ENCODE data around the gene GSK3B.

The GSK3B gene

DNA sequence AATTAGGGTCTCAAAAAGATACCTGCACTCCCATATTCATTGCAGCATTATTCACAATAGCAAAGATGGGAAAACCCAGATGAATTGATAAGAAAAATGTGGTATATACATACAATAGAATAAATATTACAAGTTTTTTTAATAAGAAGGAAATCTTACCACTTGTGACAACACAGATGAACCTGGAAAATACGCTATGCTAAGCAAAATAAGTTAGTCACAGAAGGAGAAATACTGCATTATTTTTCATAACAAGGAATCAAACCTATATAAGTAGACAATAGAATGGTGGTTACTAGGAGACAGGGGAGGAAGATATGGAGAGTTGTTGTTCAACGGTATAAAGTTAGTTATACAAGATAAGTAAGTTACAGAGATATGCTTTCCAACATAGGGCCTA, 130.0 kb downstream of the GSK3B start:
- H3K4me3 ChIP-seq (ENCODE audit: low read depth, low read length), result no peak overlapping the region
- DNase-seq (ENCODE audit: low read depth), result no peak
- TF ChIP-seq, protein P1, sequence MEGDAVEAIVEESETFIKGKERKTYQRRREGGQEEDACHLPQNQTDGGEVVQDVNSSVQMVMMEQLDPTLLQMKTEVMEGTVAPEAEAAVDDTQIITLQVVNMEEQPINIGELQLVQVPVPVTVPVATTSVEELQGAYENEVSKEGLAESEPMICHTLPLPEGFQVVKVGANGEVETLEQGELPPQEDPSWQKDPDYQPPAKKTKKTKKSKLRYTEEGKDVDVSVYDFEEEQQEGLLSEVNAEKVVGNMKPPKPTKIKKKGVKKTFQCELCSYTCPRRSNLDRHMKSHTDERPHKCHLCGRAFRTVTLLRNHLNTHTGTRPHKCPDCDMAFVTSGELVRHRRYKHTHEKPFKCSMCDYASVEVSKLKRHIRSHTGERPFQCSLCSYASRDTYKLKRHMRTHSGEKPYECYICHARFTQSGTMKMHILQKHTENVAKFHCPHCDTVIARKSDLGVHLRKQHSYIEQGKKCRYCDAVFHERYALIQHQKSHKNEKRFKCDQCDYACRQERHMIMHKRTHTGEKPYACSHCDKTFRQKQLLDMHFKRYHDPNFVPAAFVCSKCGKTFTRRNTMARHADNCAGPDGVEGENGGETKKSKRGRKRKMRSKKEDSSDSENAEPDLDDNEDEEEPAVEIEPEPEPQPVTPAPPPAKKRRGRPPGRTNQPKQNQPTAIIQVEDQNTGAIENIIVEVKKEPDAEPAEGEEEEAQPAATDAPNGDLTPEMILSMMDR (IDR thresholded peaks at IDR 0.05; ENCODE audit: insufficient read depth, low read depth, low read length, missing control alignments), result no peak

DNA sequence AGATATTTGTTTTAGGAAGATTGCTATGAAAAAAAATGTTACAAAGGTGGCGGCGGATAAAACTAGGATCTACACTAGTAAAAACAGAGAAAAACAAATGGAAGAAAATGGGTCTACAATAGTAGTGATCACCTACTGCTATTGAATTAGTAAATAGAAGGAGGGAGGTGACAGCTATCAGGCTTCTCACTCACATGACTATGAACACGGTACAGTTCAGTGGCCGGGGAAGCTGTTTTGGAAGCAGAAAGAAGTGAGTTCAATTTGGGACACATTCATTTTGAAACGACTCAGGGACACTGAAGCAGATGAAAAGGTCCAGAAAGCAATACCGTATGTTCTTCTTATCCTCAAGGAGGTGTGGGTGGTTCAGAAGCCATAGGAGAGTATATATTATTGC, 138.3 kb downstream of the GSK3B start:
- no peak for DNase-seq (ENCODE audit: low read depth)
- no peak overlapping the region for H3K4me3 ChIP-seq (ENCODE audit: low read depth, low read length)
- TF ChIP-seq, protein P1 (IDR thresholded peaks at IDR 0.05; ENCODE audit: insufficient read depth, low read depth, low read length, missing control alignments), result no peak

DNA sequence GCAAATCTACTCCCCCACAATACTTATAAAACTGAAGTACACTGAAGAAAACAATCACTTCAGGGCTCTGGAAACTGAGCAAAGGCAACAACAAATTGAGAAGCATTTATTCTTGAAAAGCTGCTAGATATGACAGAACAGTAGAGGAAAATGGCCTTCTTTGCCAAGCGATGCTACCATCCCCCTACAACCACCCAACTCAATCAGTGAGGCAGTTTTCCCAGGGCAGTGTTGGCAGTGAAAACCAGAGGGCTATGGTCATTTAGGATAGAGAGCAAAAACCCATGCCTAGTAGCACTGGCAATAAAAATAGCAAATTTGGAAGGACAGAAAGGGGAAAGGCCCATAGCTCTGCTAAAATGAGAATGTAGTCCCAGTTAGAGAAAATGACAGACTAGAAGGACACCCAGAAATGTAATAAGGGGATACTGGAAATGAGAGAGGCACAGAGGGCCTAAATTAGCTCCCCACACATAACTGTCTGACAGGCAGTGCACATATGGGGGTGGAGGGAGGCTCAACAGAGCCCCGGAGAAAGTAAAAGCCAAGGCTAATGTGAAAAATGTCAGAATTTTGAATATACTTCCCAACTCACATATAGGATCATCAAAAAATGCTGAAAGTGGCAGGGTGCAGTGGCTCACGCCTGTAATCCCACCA, 143.5 kb downstream of the GSK3B start:
- TF ChIP-seq, protein P1 (IDR thresholded peaks at IDR 0.05; ENCODE audit: insufficient read depth, low read depth, low read length, missing control alignments), result no peak
- DNase-seq (ENCODE audit: low read depth), result no peak

DNA sequence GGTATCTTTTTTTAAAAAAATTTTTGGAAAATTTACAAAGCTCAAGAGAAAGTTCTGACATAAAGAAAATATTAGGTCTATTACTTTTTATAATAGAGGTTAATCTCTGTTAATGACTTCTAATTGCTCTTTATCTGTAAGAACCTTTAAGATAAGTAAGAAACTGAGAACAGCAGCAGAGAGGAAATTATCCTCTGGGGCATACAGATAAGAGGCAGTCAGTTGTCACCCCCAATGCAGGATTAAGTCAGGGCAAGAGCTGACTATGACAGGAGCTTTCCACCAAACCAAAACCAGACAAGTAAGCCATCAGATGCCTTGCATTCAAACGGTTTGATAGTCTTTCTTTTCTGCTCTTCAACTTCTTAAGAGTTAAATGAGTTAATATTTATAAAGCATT, 149.0 kb downstream of the GSK3B start:
- DNase-seq (ENCODE audit: low read depth), result no peak
- H3K4me3 ChIP-seq (ENCODE audit: low read depth, low read length), result no peak overlapping the region
- TF ChIP-seq, protein P1 (IDR thresholded peaks at IDR 0.05; ENCODE audit: insufficient read depth, low read depth, low read length, missing control alignments), result no peak

More for the DNA sequence above, 143.5 kb downstream of the GSK3B start:
- no peak overlapping the region for H3K4me3 ChIP-seq (ENCODE audit: low read depth, low read length)

DNA sequence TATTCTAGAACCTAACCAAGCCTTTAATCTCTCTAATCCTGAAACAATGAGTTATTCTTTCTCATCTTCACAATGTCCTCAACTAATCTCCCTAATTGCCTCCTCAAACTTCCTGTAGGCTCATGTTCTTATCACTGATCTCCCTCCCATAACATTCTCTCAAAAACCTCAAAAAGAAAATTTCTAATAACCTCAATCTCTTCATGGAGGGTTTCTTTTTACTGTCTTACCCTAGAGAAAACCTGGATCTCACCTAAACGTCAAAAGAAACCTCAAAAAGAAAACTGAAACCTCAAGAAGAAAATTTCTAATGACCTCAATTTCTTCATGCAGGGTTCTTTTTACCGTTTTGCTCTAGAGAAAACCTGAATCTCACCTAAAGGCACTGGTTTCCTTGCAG, 150.2 kb downstream of the GSK3B start:
- TF ChIP-seq, protein P1 (IDR thresholded peaks at IDR 0.05; ENCODE audit: insufficient read depth, low read depth, low read length, missing control alignments), result no peak
- H3K4me3 ChIP-seq (ENCODE audit: low read depth, low read length), result peak overlapping the region; percentile 11; the same call in 1 of the 2 replicates

DNA sequence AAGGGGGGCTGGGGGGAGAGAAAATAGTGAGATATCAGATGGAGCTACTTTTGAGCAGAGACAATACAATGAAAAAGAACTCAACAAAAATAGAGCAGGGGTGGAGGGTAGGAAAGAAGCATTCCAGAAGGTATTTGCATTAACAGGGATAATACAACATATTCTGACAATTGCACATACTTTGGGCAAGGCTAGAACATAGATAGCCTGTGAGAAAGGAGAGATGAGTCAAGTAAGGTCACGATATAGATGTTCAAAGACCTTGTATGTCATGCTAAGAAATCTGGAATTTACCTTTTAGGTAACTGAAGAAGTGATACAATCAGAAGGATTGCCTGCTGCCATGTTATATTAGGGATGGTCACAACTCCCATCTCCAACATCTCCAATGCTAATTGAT, 155.2 kb downstream of the GSK3B start:
- TF ChIP-seq, protein P1 (IDR thresholded peaks at IDR 0.05; ENCODE audit: insufficient read depth, low read depth, low read length, missing control alignments), result no peak
- no peak overlapping the region for H3K4me3 ChIP-seq (ENCODE audit: low read depth, low read length)
- DNase-seq (ENCODE audit: low read depth), result no peak

More for the DNA sequence above, 150.2 kb downstream of the GSK3B start:
- peak; percentile 51 for DNase-seq (ENCODE audit: low read depth)

DNA sequence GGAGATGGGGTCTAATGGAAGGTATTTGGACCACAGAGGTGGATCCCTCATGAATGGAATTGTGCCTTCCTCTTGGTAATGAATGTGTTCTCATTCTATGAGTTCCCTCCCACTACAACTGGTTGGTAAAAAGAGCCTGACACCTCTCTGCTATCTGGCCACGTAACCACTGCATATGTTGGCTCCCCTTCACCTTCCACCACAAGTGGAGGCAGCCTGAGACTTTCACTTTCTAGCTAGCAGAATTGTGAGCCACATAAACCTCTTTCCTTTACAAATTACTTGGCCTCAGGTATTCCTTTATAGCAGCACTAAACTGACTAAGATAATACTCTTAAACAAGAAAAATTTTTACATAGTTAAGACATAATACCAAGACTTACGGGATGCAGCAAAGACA, 157.0 kb downstream of the GSK3B start:
- peak overlapping the region; percentile 33 for H3K4me3 ChIP-seq (ENCODE audit: low read depth, low read length)
- TF ChIP-seq, protein P1 (IDR thresholded peaks at IDR 0.05; ENCODE audit: insufficient read depth, low read depth, low read length, missing control alignments), result no peak
- DNase-seq (ENCODE audit: low read depth), result peak; percentile 88
